NCI-H748 (cell line): ENCODE results near the gene TMOD1.
"Not testable (repeated sequence)": the region's sequence is repeated elsewhere in the genome, so short reads cannot be mapped to it uniquely, and the experiment has no call there.

Experiments
- DNase-seq: peaks from one replicate; lab custom pipeline; 2025; ENCODE audit not compliant: unreplicated experiment; lab: John Stamatoyannopoulos, UW

Gene TMOD1

GRCh38 chr9:97591535-97591934, 90.1 kb downstream of the TMOD1 start:
- DNase-seq: no peak

GRCh38 chr9:97592126-97592525, 90.7 kb downstream of the TMOD1 start:
- DNase-seq: no peak

GRCh38 chr9:97593960-97594359, 92.5 kb downstream of the TMOD1 start:
- DNase-seq: no peak

GRCh38 chr9:97594381-97594921, 93.0 kb downstream of the TMOD1 start:
- no peak for DNase-seq

- no peak for DNase-seq
Observed at GRCh38 chr9:97596906-97597305, 95.4 kb downstream of the TMOD1 start.

- DNase-seq: peak; percentile 80
Observed at GRCh38 chr9:97598461-97599288, 97.2 kb downstream of the TMOD1 start.

- no peak for DNase-seq
Observed at GRCh38 chr9:97599314-97599846, 97.9 kb downstream of the TMOD1 start.

GRCh38 chr9:97600531-97601227, 99.2 kb downstream of the TMOD1 start:
- no peak for DNase-seq

GRCh38 chr9:97601228-97601898, 99.9 kb downstream of the TMOD1 start:
- no peak for DNase-seq

GRCh38 chr9:97602430-97602829, 101.0 kb downstream of the TMOD1 start:
- no peak for DNase-seq

- no peak for DNase-seq
Observed at GRCh38 chr9:97604901-97605645, 103.6 kb downstream of the TMOD1 start.

- DNase-seq: peak; percentile 57
Observed at GRCh38 chr9:97615439-97616072, 114.1 kb downstream of the TMOD1 start.

GRCh38 chr9:97617939-97618416, 116.5 kb downstream of the TMOD1 start:
- DNase-seq: no peak

GRCh38 chr9:97620063-97620462, 118.6 kb downstream of the TMOD1 start:
- not testable (repeated sequence) for DNase-seq

GRCh38 chr9:97622483-97622882, 121.0 kb downstream of the TMOD1 start:
- DNase-seq: not testable (repeated sequence)

GRCh38 chr9:97623946-97624345, 122.5 kb downstream of the TMOD1 start:
- no peak for DNase-seq

- no peak for DNase-seq
Observed at GRCh38 chr9:97625620-97626019, 124.2 kb downstream of the TMOD1 start.

GRCh38 chr9:97627624-97628023, 126.2 kb downstream of the TMOD1 start:
- DNase-seq: no peak

GRCh38 chr9:97628668-97629067, 127.2 kb downstream of the TMOD1 start:
- DNase-seq: no peak

- DNase-seq: no peak
Observed at GRCh38 chr9:97629156-97629555, 127.7 kb downstream of the TMOD1 start.
